Stimulated activated CD8-positive, alpha-beta memory T cell treated with anti-CD3 and anti-CD28 coated beads, Interleukin-7, amount 100 ng/mL, for 4 hours (primary cell): ENCODE results near the gene RDH8.

ENCODE experiments used
- DNase-seq, 2 donors: peaks; one replicate each; pipeline ENCODE4 v3.0.0-alpha.2; 2020; ENCODE audit warnings: low read depth in 2 of 2

RDH8 gene

DNA sequence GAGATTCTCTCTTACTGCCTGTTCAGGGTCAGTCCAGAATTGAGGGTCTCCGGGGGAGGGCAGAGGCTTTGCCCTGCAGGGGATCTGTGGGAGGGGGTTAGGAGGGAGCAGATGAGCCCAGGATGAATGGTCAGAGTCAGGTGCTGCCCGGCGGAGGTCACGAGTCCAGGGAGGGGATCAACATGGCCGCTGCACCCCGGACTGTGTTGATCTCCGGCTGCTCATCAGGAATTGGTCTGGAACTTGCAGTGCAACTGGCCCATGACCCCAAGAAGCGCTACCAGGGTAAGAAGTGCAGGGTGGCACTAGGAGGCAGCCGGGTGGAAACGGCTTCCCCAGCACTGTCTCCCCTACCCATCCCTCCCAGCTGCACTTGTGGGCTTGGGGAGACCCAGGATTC is at the start of gene RDH8:
Gene RDH8 (plus strand): TSS at position 168 of the 400 bp plus-strand sequence. CDS start 15 bp downstream, at position 183.
- no peak for DNase-seq

DNA sequence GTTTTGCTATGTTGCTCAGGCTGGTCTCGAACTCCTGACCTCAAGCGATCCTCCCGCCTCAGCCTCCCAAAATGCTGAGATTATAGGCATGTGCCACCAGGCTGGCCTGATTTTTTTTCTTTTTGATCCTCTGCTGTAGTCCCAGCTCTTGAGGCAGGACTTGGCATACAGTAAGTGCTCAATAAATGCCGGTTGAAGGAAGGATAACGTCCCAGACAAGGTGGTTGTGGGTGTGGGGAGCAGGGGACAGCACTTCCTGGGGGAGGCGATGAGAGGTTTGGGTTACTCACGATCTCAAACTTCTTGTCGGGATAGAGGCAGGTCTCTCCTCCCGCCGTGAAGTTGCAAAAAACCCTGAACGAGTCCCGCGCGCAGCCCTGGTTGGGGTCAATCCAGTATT is 47.3 kb upstream of the RDH8 start:
- no peak for DNase-seq

- no peak for DNase-seq
These were observed 46.8 kb upstream of the RDH8 start for GRCh38 chr19:9966448-9966847.

DNA sequence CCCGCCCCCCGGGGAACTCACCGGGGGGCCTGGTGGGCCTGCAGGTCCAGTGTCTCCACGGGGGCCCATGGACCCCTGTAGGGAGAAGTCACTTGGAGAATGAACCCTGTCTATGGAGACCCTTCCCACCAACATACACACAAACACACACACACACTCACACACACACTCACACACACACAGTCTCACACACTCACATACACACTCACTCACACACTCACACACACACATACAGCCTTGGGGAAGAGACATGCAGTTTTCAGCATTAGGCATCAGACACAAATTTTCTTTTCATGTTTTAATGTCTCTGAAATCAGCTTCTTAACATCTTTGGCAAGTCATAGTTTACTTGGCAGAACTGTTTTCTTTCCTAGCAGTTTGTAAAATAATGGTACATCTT is 46.0 kb upstream of the RDH8 start:
- DNase-seq: no peak

DNA sequence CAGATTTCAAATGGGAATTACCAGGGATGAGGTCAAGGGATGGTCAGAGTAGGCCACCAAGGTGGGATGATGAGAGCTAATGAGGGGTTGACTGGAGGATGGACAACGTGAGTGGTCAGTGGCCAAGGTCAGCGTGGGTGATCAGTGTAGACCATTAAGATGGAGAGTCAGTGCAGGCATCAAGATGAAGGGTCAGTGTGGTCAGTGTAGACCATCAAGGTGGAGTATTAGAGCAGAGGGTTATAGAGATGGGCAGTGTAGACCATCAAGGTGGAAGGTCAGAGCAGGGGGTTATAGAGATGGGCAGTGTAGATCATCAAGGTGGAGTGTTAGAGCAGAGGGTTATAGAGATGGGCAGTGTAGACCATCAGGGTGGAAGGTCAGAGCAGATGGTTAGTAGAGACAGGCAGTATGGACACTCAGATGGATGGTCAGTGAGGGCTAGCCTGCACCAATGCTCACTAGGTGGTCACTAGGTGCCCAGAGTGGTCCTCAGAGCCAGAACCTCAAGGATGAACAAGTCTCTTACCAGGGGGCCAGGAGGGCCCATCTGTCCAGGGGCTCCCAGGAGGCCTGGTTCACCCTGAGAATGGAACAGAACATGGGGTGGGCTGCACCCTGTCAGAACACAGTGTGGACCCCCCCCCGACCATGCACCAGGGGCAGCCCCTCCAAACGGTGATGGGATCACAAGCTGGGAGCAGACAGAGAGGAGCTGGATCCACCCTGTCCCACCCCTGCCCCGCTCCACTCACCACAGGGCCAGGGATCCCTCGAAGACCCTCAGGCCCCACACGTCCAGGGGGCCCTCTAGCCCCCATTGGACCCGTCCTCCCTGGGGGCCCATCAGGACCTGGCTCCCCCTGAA is 44.2 kb upstream of the RDH8 start:
- DNase-seq: no peak

DNA sequence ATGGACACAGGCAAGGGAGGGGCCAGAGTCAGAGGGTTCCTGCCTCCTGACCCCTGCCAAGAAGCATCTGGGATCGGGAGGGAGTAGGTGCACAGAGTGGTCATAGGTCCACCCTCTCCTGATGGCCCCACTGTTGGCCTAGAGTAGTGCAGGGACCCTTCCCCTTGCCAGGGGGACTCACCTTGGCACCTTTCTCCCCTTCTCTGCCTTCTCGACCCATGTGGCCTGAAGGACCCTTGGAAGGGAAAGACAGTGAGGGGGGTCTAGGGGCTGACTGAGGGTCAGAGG is 43.7 kb upstream of the RDH8 start:
- DNase-seq: no peak

DNA sequence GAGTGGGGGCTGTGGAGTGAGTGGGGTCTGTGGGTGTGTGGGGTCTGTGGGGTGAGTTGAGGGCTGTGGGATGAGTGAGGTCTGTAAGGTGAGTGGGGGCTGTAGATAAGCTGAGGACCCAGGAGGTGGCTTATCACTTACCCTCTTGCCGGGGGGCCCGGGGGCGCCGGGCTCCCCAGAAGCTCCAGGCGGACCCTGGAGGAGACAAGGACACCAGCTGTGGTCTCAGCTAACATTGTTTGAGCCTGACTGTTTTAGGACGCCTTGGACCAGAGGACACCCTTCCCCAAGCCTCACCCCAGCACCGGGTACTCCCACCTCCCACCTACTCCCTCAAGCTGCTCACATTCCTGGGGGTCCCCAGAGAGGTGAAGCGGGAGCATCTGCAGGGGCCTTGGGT is 42.8 kb upstream of the RDH8 start:
- no peak for DNase-seq

- DNase-seq: no peak
These were observed 42.0 kb upstream of the RDH8 start for GRCh38 chr19:9971166-9971897.

- no peak for DNase-seq
These were observed 41.2 kb upstream of the RDH8 start for GRCh38 chr19:9972103-9972502.

DNA sequence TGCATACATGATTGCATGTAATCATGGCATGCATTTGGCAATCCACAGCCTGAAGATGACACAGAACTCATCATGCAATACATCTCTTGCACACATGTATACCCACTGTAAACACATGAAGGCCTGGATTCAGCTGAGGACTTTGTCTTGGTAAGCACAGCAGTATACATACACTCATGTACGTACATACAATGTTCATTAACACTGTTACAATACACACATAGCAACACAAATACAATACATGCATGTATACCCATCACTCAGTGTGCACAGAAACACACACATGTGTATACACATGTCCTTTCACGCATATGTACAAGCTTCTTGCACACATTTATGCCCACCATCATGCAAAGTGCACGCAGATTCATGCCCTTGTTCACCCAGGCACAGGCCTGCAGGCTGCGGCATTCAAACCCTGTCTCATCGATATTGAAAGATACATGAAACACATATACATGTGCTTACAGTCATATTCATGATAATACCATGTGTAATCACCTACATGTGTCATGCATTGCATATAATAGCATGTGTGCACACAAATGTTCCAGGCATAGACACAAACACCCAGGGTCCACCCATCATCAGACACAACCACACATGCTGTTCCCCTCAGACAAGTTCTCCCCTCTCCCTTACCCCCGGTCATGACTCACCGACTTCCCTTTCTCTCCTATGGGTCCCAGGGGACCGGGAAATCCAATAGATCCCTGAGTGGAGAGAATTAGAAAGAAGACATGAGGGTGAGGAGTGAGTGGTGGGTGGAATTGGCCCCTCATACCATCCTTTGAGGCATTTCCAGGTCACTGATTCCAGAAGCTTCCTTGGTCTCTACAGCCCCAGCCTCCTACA is 31.6 kb upstream of the RDH8 start:
- no peak for DNase-seq

DNA sequence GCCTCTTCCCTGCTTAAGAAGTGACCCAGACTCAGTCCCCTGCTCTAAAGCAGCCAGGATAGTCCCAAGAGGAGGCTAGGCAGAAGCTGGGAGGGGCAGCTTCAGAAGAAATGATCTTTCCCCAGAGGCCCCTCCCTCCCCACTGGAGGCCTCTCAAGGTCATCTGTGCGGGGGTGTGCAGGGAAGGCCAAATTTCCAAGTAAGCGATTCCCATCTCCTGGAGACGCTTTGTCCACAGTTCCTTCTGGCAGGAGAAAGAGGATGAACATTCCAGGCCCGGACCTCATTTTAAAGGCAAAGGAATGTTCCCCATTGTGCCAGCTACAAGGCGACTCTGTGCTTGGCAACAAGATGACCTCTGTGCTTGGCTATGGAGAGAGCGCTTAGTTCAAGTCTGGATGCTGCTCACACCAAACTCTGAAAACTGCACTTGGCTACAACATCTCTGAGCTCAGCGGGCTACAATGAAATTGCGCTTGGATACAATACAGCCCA is 26.4 kb upstream of the RDH8 start:
- no peak for DNase-seq

DNA sequence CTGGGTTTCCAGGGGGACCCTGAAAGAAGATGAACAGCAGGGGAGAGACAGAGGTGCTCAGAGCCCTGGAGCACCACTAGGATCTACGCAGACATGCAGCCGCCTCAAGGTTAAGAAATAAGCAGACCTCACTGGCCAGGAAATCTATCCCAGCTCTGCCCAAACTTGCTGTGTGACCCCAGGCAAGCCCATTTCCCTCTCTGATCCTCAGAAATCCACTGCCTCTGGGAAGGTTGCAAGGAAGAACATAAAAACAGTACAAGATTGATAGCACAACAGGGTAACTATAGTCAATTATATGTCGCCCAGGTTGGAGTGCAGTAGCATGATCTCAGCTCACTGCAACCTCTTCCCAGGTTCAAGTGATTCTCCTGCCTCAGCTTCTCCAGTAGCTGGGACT is 23.8 kb upstream of the RDH8 start:
- DNase-seq: no peak

GRCh38 chr19:9991425-9992191 is 21.7 kb upstream of the RDH8 start:
- DNase-seq: no peak

GRCh38 chr19:9995084-9995483 is 18.2 kb upstream of the RDH8 start:
- DNase-seq: no peak

GRCh38 chr19:9995999-9996398 is 17.3 kb upstream of the RDH8 start:
- DNase-seq: no peak

DNA sequence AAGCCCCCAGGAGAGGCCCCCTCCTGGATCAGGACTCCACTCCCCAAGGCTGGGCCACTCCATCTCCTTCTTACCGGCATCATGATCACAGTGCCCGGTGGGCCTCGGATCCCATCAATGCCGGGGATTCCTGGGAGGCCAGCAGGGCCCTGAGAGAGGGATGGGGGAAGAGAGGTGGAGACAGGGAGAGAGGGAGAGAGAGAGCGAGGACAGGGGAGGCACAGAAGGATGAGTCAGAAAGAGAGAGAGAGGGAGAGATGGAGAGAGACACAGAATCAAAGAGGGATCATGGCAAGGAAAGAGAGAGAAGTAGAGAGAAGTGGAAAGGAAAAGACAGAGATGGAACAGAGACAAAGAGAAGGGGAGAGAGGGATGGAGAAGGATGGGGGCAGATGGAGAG is 16.7 kb upstream of the RDH8 start:
- no peak for DNase-seq

DNA sequence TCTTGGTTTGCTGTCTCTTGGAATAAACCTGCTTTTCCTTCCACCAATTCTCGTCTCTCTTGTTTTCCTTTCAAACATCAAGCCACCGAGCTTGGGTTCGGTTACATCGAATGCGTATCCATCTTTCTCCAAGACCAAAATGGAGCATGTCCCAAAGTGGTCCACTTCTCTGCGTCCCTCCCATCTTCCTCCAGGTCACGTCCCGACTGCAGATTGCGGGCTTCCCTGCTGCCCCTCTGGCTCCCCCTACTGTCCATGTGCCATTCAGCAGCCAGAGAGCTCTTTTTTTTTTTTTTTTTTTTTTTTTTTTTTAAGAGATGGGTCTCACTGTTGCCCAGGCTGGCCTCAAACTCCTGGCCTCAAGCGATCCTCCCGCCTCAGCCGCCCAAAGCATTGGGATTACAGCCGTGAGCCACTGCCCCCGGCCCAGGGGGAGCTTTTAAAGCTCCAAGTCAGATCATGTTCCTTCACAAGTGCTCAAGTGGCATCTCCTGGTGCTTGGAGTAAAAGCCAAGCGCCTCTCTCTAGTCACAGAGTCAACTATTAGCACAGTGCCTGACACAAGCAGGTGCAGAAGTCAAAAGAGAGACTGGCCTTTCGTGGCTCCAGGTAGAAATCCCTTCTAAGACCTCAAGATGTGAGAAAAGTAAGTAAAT is 13.0 kb upstream of the RDH8 start:
- DNase-seq: peak; percentile 20 to 31

DNA sequence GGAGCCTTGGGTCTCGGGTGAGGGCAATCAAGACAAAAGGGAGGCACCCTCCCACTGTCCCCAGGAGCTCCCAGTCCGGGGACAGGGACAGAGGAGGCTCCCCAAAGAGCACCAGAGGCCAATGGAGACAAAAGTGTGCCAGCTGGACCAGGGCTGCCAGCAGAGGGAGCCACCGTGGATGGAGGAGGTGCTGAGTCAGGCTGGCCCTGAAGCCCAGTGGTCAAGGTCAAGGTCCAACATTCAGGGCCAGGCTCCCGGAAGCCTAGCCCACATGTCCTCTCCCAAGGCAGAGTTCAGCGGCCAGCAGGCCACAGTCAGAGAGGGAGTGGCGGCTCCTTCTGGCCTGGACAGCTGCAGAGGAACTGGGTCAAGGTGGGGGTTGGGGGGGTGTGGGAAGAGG is 11.4 kb upstream of the RDH8 start:
- DNase-seq: no peak

DNA sequence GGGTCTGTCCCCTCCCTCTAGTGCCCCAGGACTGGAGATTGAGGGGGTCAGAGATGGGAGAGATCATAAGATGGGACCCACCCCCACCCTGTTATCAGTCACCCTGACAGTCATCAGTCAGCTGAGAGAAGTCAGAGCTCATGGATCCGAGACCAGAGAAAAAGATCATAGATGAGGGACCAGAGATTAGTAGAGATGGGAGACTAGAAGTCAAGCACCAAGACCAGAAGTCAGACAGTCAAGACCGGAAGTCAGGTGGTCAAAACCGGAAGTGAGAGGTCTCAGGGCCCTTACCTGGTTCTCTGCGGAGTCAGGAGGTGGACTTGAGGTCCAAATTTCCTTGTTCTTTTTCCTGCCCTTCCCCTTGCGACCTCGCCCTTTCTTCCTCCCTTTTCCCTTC is 10.0 kb upstream of the RDH8 start:
- DNase-seq: no peak

DNA sequence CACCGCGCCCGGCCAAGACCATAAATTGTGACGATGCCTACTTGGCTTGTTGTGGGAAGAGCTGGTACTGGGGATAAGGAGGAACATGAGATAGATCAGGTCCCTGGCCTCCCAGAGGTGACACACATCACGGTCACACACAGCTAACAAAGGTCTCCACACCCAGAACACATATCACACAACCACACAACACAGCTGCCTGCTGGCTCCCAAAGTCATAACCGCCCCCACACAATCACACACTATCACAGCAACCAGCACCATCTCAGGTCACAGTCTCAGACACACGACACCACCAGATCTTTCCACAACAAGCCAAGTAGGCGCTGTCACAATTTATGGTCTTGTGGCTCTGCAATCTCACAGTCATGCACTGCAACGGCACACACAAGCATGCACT is 8.7 kb upstream of the RDH8 start:
- no peak for DNase-seq
